ENCODE data around the gene TMED6. TPM values are rescaled to one million over a fixed set of nuclear protein-coding genes. Genes with fewer than 3 reads are reported as not detected.
"Not testable (repeated sequence)": the region's sequence is repeated elsewhere in the genome, so short reads cannot be mapped to it uniquely, and the experiment has no call there.

TMED6 gene
- not detected for total RNA-seq

DNA sequence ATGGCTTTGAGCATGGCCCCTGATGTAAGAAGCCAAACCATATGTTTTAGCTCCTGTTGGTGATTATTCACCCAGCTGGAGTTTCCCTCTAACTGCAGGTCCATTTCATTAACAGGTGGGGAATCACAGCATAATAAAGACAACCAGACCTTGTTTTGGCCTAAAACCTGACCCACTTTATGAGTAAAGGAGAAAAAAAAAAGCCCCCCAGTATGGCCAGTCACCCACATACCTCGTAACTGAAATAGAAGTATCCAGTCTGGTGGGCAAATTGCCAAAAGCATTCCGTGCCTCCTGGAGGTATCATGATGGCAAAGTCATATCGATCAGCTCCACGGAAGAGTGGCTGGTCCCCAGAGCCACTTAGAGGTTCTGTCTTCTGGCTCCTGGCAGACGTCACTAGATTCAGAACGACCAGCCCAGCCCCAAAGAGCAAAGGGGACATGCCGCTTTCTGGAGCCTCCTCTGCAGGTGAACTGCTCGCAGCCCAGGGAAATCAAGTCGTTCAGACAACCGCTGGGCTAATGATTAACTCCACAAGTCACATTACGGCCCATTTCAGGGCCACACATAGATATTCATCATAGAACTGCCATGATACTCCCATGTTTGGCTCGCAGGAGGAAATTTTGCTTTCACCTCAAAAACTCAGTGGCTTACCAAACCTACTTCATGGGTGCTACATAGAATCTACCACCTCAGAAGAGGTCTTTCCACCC lies at the start of gene TMED6:
Gene TMED6 (minus strand): TSS at position 478 of the 719 bp plus-strand sequence. CDS start 33 bp downstream, at position 445.
- DNase-seq = no peak

DNA sequence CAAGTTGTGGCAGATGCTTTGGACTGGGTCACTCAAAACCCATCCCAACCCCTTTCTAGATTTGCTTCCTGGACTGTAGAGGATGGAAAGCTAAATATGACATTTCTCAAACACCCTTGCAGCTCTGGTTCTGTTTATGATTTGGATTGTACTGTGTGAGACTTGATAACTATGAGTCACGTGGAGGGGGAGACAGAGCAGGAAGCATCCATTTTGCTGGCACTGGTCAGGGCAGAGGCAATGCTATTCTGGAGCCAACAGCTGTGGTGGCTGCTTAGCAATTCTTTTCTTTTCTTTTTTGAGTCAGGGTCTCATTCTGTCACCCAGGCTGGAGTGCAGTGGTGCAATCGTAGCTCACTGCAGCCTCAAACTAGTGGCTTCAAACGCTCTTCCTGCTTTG lies 47.8 kb upstream of the TMED6 start:
- no peak for DNase-seq

DNA sequence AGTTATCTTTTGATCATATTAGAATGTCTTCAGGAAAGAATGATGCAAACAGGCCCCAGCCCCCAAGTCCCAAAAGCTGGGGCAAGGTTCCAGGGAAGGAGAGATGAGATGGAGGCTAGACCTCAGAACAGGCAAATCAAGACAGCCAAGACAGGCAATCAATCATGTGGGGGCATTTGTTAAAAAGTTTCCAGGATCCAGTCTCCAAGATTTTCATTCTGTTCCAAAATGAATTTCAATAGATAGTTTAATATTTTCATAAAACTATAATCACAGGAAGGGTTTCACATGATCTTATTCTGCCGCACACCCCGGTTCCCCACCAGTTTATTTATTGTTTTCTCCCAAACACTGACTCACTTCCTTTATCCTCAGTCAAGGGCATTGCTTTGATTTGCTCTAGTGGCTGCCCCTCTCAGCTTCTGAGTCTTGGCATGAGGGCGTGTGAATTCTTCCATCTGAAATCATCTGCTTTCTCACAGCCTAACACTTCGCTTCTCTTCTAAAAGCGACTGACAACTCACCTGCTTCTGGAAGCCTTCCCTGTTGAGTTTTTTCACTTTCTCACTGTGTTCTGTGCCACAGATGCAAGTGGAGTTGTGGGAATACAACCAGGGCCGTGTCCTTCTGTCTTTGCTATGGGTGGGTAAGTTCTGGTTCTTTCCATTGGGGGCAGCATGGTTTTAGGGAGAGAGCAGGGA lies 46.4 kb upstream of the TMED6 start:
- DNase-seq = peak; percentile 77

DNA sequence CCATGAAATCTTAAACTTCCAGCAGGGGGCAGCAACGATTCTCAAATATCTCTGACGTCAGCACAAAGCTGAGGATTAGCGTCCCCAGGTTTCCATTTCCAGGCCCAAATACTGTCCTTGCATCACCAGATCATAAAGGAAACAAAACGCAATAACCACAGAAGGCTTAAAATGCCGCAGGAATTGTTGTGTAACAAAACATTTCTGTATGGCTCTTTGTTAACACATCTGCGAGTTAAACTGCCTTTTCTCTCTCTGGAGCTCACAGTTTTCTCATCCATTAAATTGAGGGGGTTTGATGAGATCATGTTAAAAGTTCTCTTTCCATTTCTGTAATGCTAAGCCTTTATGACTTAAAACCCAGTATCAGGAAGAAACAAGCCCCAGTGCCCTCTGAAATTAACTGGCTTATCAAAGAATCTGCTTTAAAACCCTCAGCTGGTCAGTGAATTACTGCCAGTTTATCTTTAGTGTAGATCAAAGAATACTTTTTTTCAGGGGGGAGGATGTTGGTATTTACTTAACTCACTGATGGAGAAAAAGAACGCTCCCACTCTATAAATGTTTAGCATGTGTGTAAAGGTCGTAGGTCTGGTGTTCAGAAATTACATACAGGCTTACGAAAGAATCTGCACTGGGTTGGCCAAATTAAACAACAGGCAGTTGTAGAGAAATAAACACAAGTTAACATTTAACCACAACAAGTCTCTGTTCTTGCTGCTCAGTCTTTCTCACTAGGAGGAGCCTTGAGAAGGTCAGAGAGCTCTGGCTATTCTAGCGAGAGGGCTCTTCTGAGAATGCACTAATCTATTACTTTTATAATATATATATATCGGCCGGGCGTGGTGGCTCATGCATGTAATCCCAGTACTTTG lies 44.8 kb upstream of the TMED6 start:
- peak; percentile 96 for DNase-seq

DNA sequence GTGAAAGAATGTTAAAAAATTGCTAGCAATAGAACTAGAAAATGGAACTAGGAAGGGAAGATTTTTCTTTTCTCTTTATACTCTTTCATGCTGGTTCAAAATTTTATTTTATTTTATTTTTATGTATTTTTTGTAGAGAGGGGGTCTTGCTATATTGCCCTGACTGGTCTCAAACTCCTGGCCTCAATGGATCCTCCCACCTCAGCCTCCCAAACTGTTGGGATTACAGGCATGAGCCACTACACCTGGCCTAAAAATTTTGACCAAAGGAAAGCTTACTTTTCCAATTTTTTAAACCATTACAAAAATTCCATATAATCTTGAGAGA lies 44.2 kb upstream of the TMED6 start:
- DNase-seq = no peak

DNA sequence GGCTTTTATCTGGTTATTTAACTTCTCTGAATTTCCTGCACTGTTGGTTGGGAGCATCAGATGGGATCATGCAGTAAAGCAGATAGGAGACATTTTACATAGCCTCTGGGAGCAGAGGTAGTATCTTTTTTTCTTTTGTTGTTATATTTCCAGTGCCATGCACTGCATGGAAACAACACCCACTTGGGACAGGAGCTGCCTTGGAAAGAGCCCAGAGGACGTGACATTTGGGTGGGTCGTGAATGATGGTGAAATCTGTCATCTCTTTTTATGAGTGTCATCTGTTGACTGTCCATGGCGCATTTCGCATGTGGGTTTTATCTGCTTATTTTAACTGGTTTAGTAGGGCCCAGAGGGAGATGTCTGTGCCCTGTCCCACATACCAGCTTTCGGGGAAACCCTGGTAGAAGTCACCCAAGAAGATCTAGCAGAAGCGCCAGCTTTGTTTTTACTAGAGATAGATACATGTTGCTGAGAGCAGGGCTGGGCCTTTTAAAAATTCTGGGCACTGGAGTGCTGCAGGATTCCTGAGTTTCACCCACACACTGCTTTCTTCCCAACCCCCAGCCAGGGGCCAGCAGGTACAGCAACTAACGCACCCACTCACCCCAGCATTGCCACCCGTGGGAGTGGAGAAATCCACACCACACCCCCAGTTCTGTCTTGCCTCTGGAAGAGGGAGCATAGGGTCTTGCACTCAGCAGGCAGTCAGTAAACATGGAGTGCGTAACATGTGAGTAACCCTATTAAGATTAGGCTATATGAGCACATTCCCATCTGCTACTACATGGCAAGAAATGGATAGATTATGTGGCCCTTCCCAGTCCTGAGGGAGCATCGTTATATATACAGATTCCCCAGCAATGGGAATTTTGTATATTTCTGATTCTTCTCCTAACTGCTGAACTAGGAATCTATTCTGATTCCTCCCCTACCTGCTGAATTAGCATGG lies 42.6 kb upstream of the TMED6 start:
- DNase-seq = no peak

DNA sequence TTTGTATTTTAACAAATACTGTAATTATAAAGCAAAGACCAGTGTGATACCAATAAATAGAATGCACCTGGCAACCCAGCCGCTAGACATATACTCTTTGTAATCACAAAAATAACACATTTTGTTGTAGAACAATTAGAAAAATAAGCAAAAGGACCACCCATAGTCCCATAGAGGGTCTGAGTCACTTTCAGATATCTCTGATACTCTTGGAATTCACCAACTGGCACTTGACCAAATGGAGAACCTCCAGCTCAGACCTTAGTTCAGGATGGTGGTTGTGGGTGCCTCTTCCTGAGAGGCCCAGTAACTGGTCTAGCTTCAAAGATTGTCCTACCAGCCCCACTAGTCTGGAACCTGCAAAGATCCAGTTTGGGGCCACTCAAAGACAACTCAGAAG lies 35.0 kb upstream of the TMED6 start:
- no peak for DNase-seq

DNA sequence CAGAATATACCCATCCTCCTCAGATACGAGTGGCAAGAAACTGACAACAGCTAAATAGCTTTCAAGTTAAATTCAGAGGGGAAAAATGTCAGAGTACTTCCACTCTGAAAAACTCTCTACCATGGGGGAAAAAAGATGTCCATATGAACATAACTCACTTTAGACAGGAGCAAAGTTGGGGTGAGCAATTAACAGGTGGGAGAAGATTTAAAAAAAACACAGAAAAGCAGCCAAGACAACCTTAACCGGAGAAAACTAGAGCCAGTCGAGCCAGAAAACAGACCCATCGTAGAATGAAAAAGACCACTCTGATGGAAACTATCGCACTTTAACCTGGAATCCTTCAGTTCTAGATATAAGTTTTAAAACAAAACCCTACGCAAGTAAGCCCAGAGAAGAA lies 33.4 kb upstream of the TMED6 start:
- DNase-seq = peak; percentile 9

DNA sequence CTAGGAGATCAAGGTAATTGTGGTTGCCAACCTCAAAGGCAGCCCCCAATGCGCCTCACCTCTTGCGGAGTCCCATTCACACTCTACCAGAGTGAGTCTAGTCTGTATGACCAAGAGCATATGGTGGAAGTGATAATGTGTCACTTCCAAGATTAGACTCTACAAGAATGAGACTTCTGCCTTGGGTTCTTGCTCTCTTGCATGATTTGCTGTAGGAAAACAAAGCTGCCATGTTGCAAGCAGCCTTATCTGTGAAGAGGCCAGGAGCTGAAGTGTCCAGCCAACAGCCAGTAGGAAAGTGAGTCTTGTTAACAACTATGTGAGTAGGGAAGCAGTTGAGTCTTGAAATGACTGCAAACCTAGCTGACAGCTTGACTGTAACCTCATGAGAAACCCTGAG lies 30.8 kb upstream of the TMED6 start:
- DNase-seq = no peak

DNA sequence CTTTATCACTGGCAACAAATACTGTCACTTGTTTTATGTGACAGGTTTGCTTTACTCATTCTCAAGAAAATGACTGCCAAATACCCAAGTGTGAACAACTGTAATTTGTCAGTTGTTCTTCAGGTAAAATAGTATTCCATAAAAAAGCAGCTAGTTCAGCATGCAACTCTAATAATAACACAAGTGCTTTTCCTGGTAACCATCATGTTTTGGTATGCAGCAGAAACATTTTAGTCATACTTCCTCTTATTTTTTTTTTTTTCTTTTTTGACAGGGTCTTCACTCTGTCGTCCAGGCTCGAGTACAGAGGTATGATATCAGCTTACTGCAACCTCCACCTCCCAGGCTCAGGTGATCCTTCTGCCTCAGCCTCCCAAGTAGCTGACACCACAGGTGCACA lies 29.6 kb upstream of the TMED6 start:
- no peak for DNase-seq

DNA sequence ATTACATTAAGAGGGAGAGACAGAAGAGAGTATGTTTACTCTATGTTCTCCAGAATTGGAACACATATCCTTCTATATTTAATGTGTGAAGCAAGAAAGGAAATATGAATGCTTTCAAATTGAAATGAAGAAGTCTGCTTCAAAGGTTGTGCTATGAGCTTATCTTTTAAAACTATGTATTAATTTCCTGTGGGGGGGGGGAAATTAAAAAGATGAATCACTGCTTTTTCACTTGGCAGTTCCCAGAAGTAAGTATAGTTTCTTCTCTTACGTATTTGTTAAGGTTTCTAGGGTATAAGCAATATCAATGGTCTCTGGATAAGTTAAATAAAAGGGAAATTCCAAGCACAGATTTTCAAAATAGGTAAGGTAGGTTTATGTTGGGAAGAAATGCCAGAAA lies 27.2 kb upstream of the TMED6 start:
- no peak for DNase-seq

DNA sequence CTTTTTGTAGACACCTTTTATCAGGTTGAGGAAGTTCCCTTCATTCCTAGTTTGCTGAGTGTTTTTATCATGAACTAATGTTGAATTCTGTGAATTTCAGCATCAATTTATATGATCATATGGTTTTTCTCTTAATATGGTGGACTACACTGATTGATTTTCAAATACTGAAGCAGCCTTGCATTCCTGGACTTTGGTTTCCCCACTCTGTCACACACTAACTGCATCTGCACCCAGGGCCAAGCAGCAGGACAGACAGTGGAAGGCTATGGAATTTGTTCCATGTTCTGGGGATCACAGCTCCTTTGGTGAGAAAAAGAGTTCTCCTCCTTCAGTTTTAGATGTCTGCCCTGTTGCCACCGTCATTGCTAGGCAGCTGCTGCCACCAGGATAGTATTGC lies 26.4 kb upstream of the TMED6 start:
- DNase-seq = no peak

DNA sequence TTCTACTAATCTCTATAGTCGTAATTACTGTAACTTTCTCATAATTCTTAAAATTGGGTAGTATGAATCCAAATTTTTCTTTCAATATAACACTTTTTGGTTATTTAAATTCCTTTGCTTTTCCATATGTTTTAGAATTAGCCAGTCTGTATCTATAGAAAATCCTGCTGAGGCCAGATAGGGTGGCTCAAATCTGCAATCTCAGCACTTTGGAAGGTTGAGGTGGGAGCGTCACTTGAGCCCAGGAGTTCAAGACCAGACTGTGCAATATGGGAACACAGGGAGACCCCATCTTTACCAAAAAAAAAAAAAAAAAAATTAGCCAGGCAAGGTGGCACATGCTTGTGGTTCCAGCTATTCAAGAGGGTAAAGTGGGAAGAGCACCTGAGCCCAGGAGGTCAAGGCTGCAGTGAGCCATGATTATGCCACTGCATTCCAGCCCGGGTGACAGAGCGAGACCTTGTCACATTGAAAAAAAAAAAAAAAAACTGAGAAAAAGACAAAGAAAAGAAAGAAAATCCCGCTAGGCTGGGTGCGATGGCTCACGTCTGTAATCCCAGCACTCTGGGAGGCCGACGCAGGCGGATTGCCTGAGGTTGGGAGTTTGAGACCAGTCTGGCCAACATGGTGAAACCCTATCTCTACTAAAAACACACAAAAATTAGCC lies 24.9 kb upstream of the TMED6 start:
- DNase-seq = no peak

DNA sequence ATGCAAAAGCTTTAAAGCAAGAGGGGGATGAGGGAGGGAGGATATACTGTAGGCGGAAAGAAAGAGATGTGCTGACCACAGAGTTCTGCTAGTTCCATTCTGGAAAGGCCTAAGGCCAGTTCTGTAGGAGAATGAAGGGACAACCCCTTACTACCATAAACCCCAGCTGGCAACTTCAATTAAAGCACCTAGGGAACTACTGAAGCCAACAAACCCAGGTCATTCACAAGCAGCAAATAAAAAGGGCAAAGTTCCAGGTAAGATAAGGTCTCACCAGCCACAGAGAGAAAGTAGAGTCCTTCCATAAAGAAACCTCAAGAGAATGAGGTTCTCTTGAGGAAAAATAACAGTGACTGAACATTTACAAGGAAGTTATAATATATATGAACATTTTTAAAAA lies 21.4 kb upstream of the TMED6 start:
- no peak for DNase-seq

DNA sequence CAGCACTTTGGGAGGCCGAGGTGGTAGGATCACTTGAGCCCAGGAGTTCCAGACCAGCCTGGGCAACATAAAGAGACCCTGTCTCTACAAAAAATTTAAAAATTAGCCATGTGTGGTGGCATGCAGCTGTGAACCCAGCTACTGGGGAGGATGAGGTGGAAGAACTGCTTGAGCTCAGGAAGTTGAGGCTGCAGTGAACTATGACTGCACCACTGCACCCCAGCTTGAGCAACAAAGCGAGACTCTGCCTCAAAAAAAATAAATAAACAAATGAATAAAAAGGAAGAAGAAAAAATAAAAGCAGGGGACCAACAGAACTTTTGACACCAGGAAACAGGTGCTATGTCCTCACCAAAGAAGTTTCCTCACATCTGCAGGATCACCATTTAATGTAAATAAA lies 20.0 kb upstream of the TMED6 start:
- DNase-seq = no peak

DNA sequence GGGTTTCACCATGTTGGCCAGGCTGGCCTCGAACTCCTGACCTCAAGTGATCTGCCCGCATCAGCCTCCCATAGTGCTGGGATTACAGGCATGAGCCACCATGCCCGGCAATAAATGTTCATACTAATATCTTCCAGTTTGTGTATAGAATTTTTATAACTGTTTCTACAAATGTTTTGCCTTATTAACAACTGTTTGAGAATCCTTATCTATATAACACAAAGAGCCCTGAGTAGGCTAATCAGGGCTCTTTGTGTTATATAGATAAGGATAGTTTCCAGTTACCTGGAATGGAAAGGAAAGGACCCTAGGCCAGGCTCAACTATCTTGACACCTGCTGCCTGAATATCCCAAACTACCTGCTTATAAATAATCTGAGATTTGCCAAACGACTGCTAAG lies 17.3 kb upstream of the TMED6 start:
- no peak for DNase-seq

DNA sequence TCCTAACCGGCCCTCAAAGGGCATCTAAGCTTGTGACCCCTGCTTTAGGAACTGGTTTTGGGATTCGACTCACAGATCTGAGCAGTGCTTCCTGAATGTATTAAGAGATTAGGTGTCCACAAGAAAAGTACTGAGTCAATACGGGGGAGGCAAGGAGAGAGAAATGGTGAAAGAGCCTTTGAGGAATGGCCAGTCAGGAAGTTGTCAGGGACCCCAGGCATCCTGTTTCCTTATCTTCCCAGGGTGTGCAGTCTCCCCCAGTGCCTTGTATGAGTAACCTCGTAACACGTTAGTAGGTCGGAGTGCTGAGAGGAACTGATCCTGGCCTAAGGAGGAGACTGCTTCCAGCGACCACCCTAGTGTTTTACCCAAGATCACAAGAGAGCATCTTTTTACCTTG lies 16.4 kb upstream of the TMED6 start:
- DNase-seq = no peak

DNA sequence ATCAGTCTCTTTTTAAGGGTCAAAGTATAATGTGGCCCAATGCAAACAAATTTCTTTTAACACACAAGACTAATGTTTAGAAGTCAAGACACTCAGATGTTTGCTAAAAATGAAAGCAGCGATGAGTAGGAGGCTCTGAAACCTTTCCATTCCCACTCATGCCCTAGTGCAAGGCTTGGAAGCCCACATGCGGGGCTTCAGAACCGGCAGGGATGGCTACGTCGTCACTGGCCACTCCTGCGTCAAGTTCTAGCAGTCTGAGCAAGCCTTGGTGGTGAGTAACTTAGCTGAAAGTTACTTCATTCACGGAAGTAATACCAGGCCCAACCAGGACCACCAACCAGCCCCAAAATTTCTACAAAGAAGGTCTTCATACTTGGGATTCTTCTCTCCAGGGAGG lies 14.8 kb upstream of the TMED6 start:
- no peak for DNase-seq

DNA sequence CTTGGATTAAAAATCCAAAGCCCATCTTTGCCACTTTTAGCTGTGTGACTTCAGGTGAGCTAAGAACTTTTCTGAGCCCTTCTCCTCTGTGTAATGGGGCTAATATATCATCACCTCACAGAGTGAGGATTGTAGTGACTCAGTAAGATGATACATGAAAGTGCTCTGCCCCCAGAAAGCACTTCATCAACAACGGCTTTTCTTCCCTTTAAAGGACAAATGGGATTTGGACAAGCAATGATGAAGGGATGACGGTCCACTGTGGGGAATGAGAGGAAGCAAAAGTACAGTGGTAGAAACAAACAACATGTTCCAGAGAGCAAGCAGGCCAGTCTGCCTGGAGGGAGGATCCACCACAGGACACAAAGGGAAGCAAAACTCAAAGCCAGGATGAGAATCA lies 14.3 kb upstream of the TMED6 start:
- no peak for DNase-seq

DNA sequence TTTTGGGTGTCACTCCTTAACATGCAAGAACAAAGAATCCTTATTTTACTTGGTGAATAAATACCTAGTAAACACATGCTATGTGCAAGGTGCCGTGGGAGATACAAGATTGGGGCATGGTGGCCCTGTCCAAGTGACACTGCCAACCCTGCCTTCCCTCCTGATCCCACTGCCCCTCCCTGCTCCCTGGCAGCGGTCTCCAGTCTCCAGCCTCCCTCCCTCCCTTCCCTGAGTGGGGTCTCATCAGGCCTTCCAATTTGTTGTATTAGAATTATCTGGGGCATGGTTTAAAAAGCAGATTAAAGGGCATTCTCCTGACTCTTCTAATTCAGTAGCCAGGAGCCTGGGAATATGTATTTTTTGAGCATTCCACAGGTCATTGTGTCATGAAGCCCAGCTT lies 12.5 kb upstream of the TMED6 start:
- DNase-seq = no peak

DNA sequence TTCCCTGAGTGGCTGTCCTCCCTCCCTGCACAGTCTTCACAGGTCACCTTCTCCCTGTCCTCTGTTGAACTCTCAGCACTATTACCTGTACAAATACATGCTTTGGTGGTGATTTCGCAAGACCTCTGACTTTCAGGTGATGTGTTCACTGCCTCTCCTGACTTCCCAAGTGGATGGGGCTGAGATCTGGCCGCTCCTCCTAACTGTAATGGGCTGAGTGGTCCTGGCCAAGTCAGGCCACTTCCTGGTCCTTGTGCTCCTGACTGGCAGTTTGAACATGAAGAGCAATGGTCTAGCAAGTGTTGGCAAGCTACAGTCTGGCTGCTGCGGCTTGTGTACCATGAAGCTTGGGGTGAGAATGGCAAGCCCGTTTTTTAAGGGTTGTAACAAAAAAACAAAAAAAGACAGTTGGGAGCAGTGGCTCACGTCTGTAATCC lies 11.7 kb upstream of the TMED6 start:
- DNase-seq = no peak

DNA sequence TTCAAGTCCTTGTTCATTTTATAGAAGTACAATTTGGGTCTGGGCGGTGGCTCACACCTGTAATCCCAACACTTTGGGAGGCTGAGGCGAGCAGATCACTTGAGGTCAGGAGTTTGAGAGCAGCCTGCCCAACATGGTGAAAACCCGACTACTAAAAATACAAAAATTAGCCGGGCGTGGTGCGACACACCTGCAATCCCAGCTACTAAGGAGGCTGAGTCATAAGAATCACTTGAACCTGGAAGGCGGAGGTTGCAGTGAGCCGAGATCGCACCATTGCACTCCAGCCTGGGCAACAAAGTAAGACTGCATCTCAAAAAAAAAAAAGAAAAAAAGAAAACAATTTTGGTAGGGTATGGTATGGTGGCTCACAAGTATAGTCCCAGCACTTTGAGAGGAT lies 8.5 kb upstream of the TMED6 start:
- not testable (repeated sequence) for DNase-seq

Measured in tongue (tissue), 2 donors.